Upper lobe of right lung (tissue), 1 donor: ENCODE data around the gene PTPRA. TPM values are rescaled to one million over a fixed set of nuclear protein-coding genes. Genes with fewer than 3 reads are reported as not detected.

ENCODE experiments used
- ATAC-seq: fragments of 200-7000 bp; cut with Tn5 transposase; one replicate; pipeline ENCODE4 v1.9.1; 2020; ENCODE audit warnings: mild to moderate bottlenecking, moderate library complexity
- DNase-seq: peaks from one replicate; pipeline ENCODE4 v3.0.0-alpha.2; 2020
- H3K27ac ChIP-seq: fragments of 200-600 bp; one replicate; pipeline ENCODE4 v1.8.0; 2022
- H3K27me3 ChIP-seq: fragments of 200-600 bp; one replicate; pipeline ENCODE4 v1.8.0; 2022; ENCODE audit warnings: mild to moderate bottlenecking
- H3K36me3 ChIP-seq: fragments of 200-600 bp; one replicate; pipeline ENCODE4 v1.8.0; 2022
- H3K4me1 ChIP-seq: fragments of 200-600 bp; one replicate; pipeline ENCODE4 v1.8.0; 2022
- H3K4me3 ChIP-seq: fragments of 200-600 bp; one replicate; pipeline ENCODE4 v1.8.0; 2022; ENCODE audit warnings: mild to moderate bottlenecking
- H3K9me3 ChIP-seq: fragments of 200-600 bp; one replicate; pipeline ENCODE4 v1.8.0; 2022
- CTCF ChIP-seq: fragments of 200-600 bp; IDR thresholded peaks from one replicate; pipeline ENCODE4 v1.8.0; 2022; ENCODE audit warnings: antibody characterized with exemption
- intact Hi-C: fragments of 100-400 bp; cut with DNase I; formaldehyde crosslinking; loops from one replicate; pipeline ENCODE4 v1.11.0; 2022
- total RNA-seq: library from RNA; stranded (reverse); fragmentation: NEBNext Ultra II Directional; extraction: Animal tissue kit (Norgen Biotek cat#: 25700); gene quantifications from one replicate; pipeline ENCODE4 v1.2.1, GENCODE V29; 2021
- donor health status: DM: no; HTN: yes; CAD: no; lungs with severe emphysema.

Gene PTPRA
- total RNA-seq, 1 donor from 2014 or later = 69.6 TPM

- no peak overlapping the region for H3K4me3 ChIP-seq
- no peak overlapping the region for H3K27ac ChIP-seq
- no peaks in the 10 kb centered on the region for H3K9me3 ChIP-seq
- DNase-seq (no peak), ATAC-seq (no peak)
- peaks cover 54% of the 10 kb centered on the region for H3K36me3 ChIP-seq
- H3K4me1 ChIP-seq = no peaks in the 10 kb centered on the region
- H3K27me3 ChIP-seq = no peaks in the 10 kb centered on the region
- intact Hi-C loops = no loop called here
- TF ChIP-seq CTCF = no peak
These were observed 158.4 kb downstream of the PTPRA start for GRCh38 chr20:3031524-3032147.

GRCh38 chr20:3032624-3033023 is 159.3 kb downstream of the PTPRA start:
- H3K27ac ChIP-seq = no peak overlapping the region
- H3K9me3 ChIP-seq = no peaks in the 10 kb centered on the region
- no peak for TF ChIP-seq CTCF
- no peak for DNase-seq
- no peaks in the 10 kb centered on the region for H3K4me1 ChIP-seq
- H3K4me3 ChIP-seq = no peak overlapping the region
- ATAC-seq = no peak
- no peaks in the 10 kb centered on the region for H3K27me3 ChIP-seq
- H3K36me3 ChIP-seq = peaks cover 54% of the 10 kb centered on the region
- intact Hi-C loops = no loop called here

- DNase-seq (peak; percentile 19), ATAC-seq (no peak)
- no peak overlapping the region for H3K4me3 ChIP-seq
- H3K4me1 ChIP-seq = peaks cover 4% of the 10 kb centered on the region
- no peaks in the 10 kb centered on the region for H3K27me3 ChIP-seq
- peaks cover 57% of the 10 kb centered on the region for H3K36me3 ChIP-seq
- intact Hi-C loops = no loop called here
- no peak overlapping the region for H3K27ac ChIP-seq
- no peaks in the 10 kb centered on the region for H3K9me3 ChIP-seq
- TF ChIP-seq CTCF = no peak
These were observed 164.4 kb downstream of the PTPRA start for GRCh38 chr20:3037654-3038053.

- no peaks in the 10 kb centered on the region for H3K9me3 ChIP-seq
- H3K36me3 ChIP-seq = peaks cover 57% of the 10 kb centered on the region
- DNase-seq = no peak
- peaks cover 4% of the 10 kb centered on the region for H3K4me1 ChIP-seq
- H3K4me3 ChIP-seq = no peak overlapping the region
- intact Hi-C loops = no loop called here
- H3K27me3 ChIP-seq = no peaks in the 10 kb centered on the region
- no peak for TF ChIP-seq CTCF
- no peak overlapping the region for H3K27ac ChIP-seq
- no peak for ATAC-seq
These were observed 165.2 kb downstream of the PTPRA start for GRCh38 chr20:3038454-3038853.

- DNase-seq = no peak
- peaks cover 4% of the 10 kb centered on the region for H3K4me1 ChIP-seq
- no peak for TF ChIP-seq CTCF
- ATAC-seq = no peak
- no peak overlapping the region for H3K27ac ChIP-seq
- H3K36me3 ChIP-seq = peaks cover 57% of the 10 kb centered on the region
- intact Hi-C loops = no loop called here
- no peak overlapping the region for H3K4me3 ChIP-seq
- no peaks in the 10 kb centered on the region for H3K27me3 ChIP-seq
- H3K9me3 ChIP-seq = no peaks in the 10 kb centered on the region
These were observed 166.1 kb downstream of the PTPRA start for GRCh38 chr20:3039426-3039825.

GRCh38 chr20:3040086-3040485 is 166.8 kb downstream of the PTPRA start:
- H3K27me3 ChIP-seq = no peaks in the 10 kb centered on the region
- ATAC-seq (no peak), DNase-seq (no peak)
- no peak overlapping the region for H3K27ac ChIP-seq
- intact Hi-C loops = no loop called here
- H3K4me1 ChIP-seq = peaks cover 4% of the 10 kb centered on the region
- no peak overlapping the region for H3K4me3 ChIP-seq
- no peak for TF ChIP-seq CTCF
- H3K36me3 ChIP-seq = peaks cover 54% of the 10 kb centered on the region
- H3K9me3 ChIP-seq = no peaks in the 10 kb centered on the region
